HCT116 (cell line): ENCODE results near the gene RUNDC3A. TPM values are rescaled to one million over a fixed set of nuclear protein-coding genes. Genes with fewer than 3 reads are reported as not detected.

ENCODE experiments used
- ATAC-seq: fragments of 200-7000 bp; cut with Tn5 transposase; 2 replicates; pipeline ENCODE4 v1.9.1; 2020; ENCODE audit warnings: mild to moderate bottlenecking, moderate library complexity
- BruUV-seq: library from RNA; stranded (reverse); fragments of 400-500 nt; replicated peaks from 2 replicates; lab custom pipeline; 2021; lab: Mats Ljungman, UMichigan
- CTCF ChIA-PET: fragments of 300-600 bp; sonication (Branson Sonifier 250); formaldehyde crosslinking; loops from one replicate; lab custom pipeline; 2021; ENCODE audit warnings: antibody characterized with exemption; lab: Charles Lee
- POLR2A ChIA-PET: fragments of 300-600, 350-600 bp; sonication (Branson Sonifier 250); formaldehyde crosslinking; loops from one replicate; lab custom pipeline; 2021; ENCODE audit warnings: antibody characterized with exemption; lab: Charles Lee
- RAD21 ChIA-PET, 2 experiments: fragments of 300-600 bp; sonication (Branson Sonifier 250); formaldehyde crosslinking; loops; one replicate each; lab custom pipeline; 2023; ENCODE audit warnings: low total read pairs in 2 of 2; ENCODE audit not compliant: uncharacterized antibody in 2 of 2, unreplicated experiment in 2 of 2, low non-redundant PET in 1 of 2; lab: Charles Lee
- DNase-seq: peaks from one replicate; pipeline ENCODE4 v3.0.0-alpha.2; 2010; ENCODE audit warnings: low read depth, low spot score
- H2AFZ ChIP-seq: fragments of 200-600 bp; shearing (Covaris generic), sonication (generic); 2 replicates; pipeline ENCODE4 v1.6.1; 2017; ENCODE audit warnings: low read depth, mixed run types, mixed read lengths, antibody characterized with exemption, low read length; ENCODE audit not compliant: poor library complexity, severe bottlenecking
- H3K27ac ChIP-seq: 2 replicates; pipeline ENCODE4 v1.5.1; 2012; ENCODE audit warnings: low read depth, low read length
- H3K27me3 ChIP-seq: fragments of 200-600 bp; sonication (generic); 2 replicates; pipeline ENCODE4 v1.6.1; 2016; ENCODE audit warnings: mixed run types, low read length, mixed read lengths; ENCODE audit not compliant: insufficient read depth
- H3K36me3 ChIP-seq, 2 experiments: fragments of 200-500 bp in 1 of 2; fragments of 200-600 bp in 1 of 2; sonication (Bioruptor generic) in 1 of 2; sonication (generic) in 1 of 2; 2 replicates each; pipeline versions ENCODE4 v1.5.1 to v1.6.1; 2014 to 2016; ENCODE audit warnings: low read length in 2 of 2, inconsistent platforms in 1 of 2, mixed read lengths in 1 of 2, mixed run types in 1 of 2; ENCODE audit not compliant: insufficient read depth in 2 of 2, control insufficient read depth in 1 of 2
- H3K4me1 ChIP-seq, 2 experiments: fragments of 200-600 bp in 1 of 2; sonication (generic) in 1 of 2; 2 replicates each; pipeline versions ENCODE4 v1.5.1 to v1.6.1; 2012 to 2017; ENCODE audit warnings: low read length in 2 of 2, inconsistent platforms in 1 of 2, mild to moderate bottlenecking in 1 of 2, mixed read lengths in 1 of 2, mixed run types in 1 of 2, moderate library complexity in 1 of 2; ENCODE audit not compliant: insufficient read depth in 2 of 2, control insufficient read depth in 1 of 2
- H3K4me2 ChIP-seq: fragments of 200-600 bp; sonication (generic); 2 replicates; pipeline ENCODE4 v1.6.1; 2017; ENCODE audit warnings: mixed run types, low read length, mixed read lengths
- H3K4me3 ChIP-seq, 2 experiments: fragments of 200-600 bp in 1 of 2; sonication (generic) in 1 of 2; replicated peaks in 1 of 2; 2 replicates each; pipeline ENCODE4 v1.5.1; 2011 to 2016; ENCODE audit warnings: low read length in 2 of 2, control low read depth in 1 of 2, low read depth in 1 of 2, mild to moderate bottlenecking in 1 of 2, mixed read lengths in 1 of 2, mixed run types in 1 of 2
- H3K79me2 ChIP-seq: fragments of 200-600 bp; sonication (generic); 2 replicates; pipeline ENCODE4 v1.6.1; 2017; ENCODE audit warnings: mild to moderate bottlenecking, mixed run types, low read length, moderate library complexity, mixed read lengths; ENCODE audit not compliant: insufficient read depth
- H3K9ac ChIP-seq: fragments of 200-600 bp; sonication (generic); 2 replicates; pipeline ENCODE4 v1.6.1; 2016; ENCODE audit warnings: low read length, mixed read lengths
- H3K9me2 ChIP-seq: fragments of 200-600 bp; sonication (generic), shearing (Covaris generic); 2 replicates; pipeline ENCODE4 v1.6.1; 2017; ENCODE audit warnings: mixed run types, mild to moderate bottlenecking, moderate library complexity; ENCODE audit not compliant: insufficient read depth
- H3K9me3 ChIP-seq, 2 experiments: fragments of 200-500 bp in 1 of 2; fragments of 200-600 bp in 1 of 2; sonication (Bioruptor generic) in 1 of 2; sonication (generic) in 1 of 2; 2 replicates each; pipeline ENCODE4 v1.6.1; 2014 to 2017; ENCODE audit warnings: low read length in 2 of 2, mixed read lengths in 2 of 2, inconsistent platforms in 1 of 2, low read depth in 1 of 2, mild to moderate bottlenecking in 1 of 2, mixed run types in 1 of 2, moderate library complexity in 1 of 2; ENCODE audit not compliant: control insufficient read depth in 1 of 2, insufficient read depth in 1 of 2
- H4K20me1 ChIP-seq: fragments of 200-600 bp; sonication (generic), shearing (Covaris generic); 2 replicates; pipeline ENCODE4 v1.6.1; 2017; ENCODE audit warnings: mixed run types, mild to moderate bottlenecking, moderate library complexity; ENCODE audit not compliant: insufficient read depth
- CBX3 ChIP-seq: IDR thresholded peaks from 2 replicates; pipeline ENCODE4 v1.6.1; 2012; ENCODE audit warnings: low read depth
- CEBPB ChIP-seq: IDR thresholded peaks from 2 replicates; pipeline ENCODE4 v1.6.1; 2012; ENCODE audit warnings: low read depth
- CTCF ChIP-seq, 3 experiments: fragments of 200-600 bp in 1 of 3; sonication (generic) in 1 of 3; IDR thresholded peaks in 2 of 3; conservative IDR thresholded peaks in 1 of 3; 2 replicates each; pipeline ENCODE4 v1.5.1; 2012 to 2017; ENCODE audit warnings: low read depth in 2 of 3, low read length in 2 of 3, antibody characterized with exemption in 1 of 3, borderline replicate concordance in 1 of 3, control low read depth in 1 of 3, mild to moderate bottlenecking in 1 of 3, mixed read lengths in 1 of 3, mixed run types in 1 of 3, moderate library complexity in 1 of 3; ENCODE audit not compliant: insufficient read depth in 1 of 3
- EGR1 ChIP-seq: IDR thresholded peaks from 2 replicates; pipeline ENCODE4 v1.6.1; 2012; ENCODE audit warnings: low read depth
- EZH2 ChIP-seq: fragments of 200-600 bp; sonication (generic); IDR thresholded peaks from 2 replicates; pipeline ENCODE4 v1.6.1; 2017; ENCODE audit warnings: antibody characterized with exemption, mixed run types
- FOSL1 ChIP-seq: IDR thresholded peaks from 2 replicates; pipeline ENCODE4 v1.6.1; 2012; ENCODE audit warnings: low read depth
- JUND ChIP-seq: IDR thresholded peaks from 2 replicates; pipeline ENCODE4 v1.6.1; 2012
- MAX ChIP-seq: IDR thresholded peaks from 2 replicates; pipeline ENCODE4 v1.6.1; 2012
- RAD21 ChIP-seq: IDR thresholded peaks from 2 replicates; pipeline ENCODE4 v1.6.1; 2012; ENCODE audit warnings: low read depth, mild to moderate bottlenecking
- SP1 ChIP-seq: IDR thresholded peaks from 2 replicates; pipeline ENCODE4 v1.6.1; 2012; ENCODE audit warnings: low read depth
- SRF ChIP-seq: IDR thresholded peaks from 2 replicates; pipeline ENCODE4 v1.6.1; 2012; ENCODE audit warnings: low read depth
- TCF7L2 ChIP-seq: IDR thresholded peaks from 2 replicates; pipeline ENCODE4 v1.7.0; 2011; ENCODE audit warnings: borderline replicate concordance, inconsistent platforms; ENCODE audit not compliant: insufficient read depth, insufficient read length; ENCODE audit errors: extremely low read depth
- YY1 ChIP-seq: IDR thresholded peaks from 2 replicates; pipeline ENCODE4 v1.6.1; 2011; ENCODE audit warnings: low read length, low read depth, moderate library complexity, mild to moderate bottlenecking; ENCODE audit not compliant: insufficient replicate concordance; ENCODE audit errors: extremely low read depth
- ZBTB33 ChIP-seq: IDR thresholded peaks from 2 replicates; pipeline ENCODE4 v1.6.1; 2011; ENCODE audit warnings: mild to moderate bottlenecking, low read length, moderate library complexity; ENCODE audit not compliant: insufficient replicate concordance; ENCODE audit errors: extremely low read depth
- ZFX ChIP-seq: fragments of 450-650 bp; IDR thresholded peaks from 2 replicates; pipeline ENCODE4 v1.6.1; 2017
- ZNF274 ChIP-seq: fragments of 200-500 bp; sonication (Bioruptor generic); IDR thresholded peaks from 2 replicates; pipeline ENCODE4 v1.6.1; 2014; ENCODE audit warnings: mild to moderate bottlenecking, low read depth, low read length, inconsistent platforms
- intact Hi-C: fragments of 100-400 bp; cut with micrococcal nuclease; formaldehyde crosslinking; loops from 2 replicates; pipeline ENCODE4 v1.10.0; 2022
- total RNA-seq: library from RNA; stranded (reverse); gene quantifications from one replicate; pipeline ENCODE4 v1.2.1, GENCODE V29; 2021; ENCODE audit not compliant: unreplicated experiment
- TF ChIP-seq, protein P1 (sequence below): IDR thresholded peaks from 2 replicates; pipeline ENCODE4 v1.6.1; 2012; ENCODE audit warnings: low read depth

The RUNDC3A gene
- total RNA-seq, 1 experiment from 2014 or later: 0.61 TPM

DNA sequence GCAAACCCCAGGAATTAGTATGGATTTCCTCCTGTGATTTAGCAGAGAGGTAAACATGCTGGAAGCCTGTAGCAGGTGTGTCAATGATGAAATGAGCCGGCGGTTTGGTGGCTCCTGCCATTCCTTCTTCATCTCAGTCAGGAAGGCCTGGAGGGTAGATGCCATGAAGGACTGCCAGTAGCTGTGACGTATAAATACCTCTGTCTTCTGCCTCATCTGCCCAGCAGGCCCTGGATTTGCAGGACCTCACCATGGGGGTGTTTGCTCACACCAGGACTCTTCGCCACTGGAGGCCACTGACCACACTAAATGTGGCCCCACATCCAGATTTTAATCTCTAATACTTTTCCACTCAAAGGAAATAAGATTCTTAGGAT, 24.4 kb upstream of the RUNDC3A start:
- POLR2A ChIA-PET: no interaction called here
- BruUV-seq: no TSS peak
- no peak for DNase-seq

More for the DNA sequence above, 24.4 kb upstream of the RUNDC3A start:
- no peak overlapping the region for H3K9ac ChIP-seq
- H3K4me3 ChIP-seq: no peak overlapping the region
- no peaks in the 10 kb centered on the region for H3K36me3 ChIP-seq
- RAD21 ChIA-PET: no interaction called here
- H3K4me1 ChIP-seq: peaks cover 0 to 11% of the 10 kb centered on the region in 2 experiments; a peak in 2 of 4 replicates
- H2AFZ ChIP-seq: no peak overlapping the region
- no peak for ATAC-seq
- TF ChIP-seq RAD21: no peak
- no peak for TF ChIP-seq EGR1
- no peak for TF ChIP-seq CTCF (IDR thresholded peaks at IDR 0.05 in 2 of 3, conservative IDR thresholded peaks at IDR 0.05 in 1 of 3; ENCODE audit: borderline replicate concordance in 1 of 3, insufficient read depth in 1 of 3, low read depth in 2 of 3, low read length in 2 of 3)
- TF ChIP-seq ZFX: no peak
- TF ChIP-seq SRF: no peak
- TF ChIP-seq FOSL1: no peak
- no peak for TF ChIP-seq EZH2
- TF ChIP-seq ZNF274: no peak
- TF ChIP-seq ZBTB33: no peak
- TF ChIP-seq YY1: no peak
- no peak for TF ChIP-seq SP1
- TF ChIP-seq TCF7L2: no peak
- TF ChIP-seq JUND: no peak
- TF ChIP-seq CEBPB: no peak
- TF ChIP-seq MAX: no peak
- TF ChIP-seq CBX3: no peak
- TF ChIP-seq, protein P1, sequence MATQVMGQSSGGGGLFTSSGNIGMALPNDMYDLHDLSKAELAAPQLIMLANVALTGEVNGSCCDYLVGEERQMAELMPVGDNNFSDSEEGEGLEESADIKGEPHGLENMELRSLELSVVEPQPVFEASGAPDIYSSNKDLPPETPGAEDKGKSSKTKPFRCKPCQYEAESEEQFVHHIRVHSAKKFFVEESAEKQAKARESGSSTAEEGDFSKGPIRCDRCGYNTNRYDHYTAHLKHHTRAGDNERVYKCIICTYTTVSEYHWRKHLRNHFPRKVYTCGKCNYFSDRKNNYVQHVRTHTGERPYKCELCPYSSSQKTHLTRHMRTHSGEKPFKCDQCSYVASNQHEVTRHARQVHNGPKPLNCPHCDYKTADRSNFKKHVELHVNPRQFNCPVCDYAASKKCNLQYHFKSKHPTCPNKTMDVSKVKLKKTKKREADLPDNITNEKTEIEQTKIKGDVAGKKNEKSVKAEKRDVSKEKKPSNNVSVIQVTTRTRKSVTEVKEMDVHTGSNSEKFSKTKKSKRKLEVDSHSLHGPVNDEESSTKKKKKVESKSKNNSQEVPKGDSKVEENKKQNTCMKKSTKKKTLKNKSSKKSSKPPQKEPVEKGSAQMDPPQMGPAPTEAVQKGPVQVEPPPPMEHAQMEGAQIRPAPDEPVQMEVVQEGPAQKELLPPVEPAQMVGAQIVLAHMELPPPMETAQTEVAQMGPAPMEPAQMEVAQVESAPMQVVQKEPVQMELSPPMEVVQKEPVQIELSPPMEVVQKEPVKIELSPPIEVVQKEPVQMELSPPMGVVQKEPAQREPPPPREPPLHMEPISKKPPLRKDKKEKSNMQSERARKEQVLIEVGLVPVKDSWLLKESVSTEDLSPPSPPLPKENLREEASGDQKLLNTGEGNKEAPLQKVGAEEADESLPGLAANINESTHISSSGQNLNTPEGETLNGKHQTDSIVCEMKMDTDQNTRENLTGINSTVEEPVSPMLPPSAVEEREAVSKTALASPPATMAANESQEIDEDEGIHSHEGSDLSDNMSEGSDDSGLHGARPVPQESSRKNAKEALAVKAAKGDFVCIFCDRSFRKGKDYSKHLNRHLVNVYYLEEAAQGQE: no peak
- TF ChIP-seq, all 23 proteins: peak for 0
- H3K27me3 ChIP-seq: no peaks in the 10 kb centered on the region
- no peaks in the 10 kb centered on the region for H4K20me1 ChIP-seq
- CTCF ChIA-PET: no interaction called here
- intact Hi-C loops: no loop called here
- H3K27ac ChIP-seq: no peak overlapping the region
- H3K4me2 ChIP-seq: no peak overlapping the region
- H3K9me2 ChIP-seq: no peaks in the 10 kb centered on the region
- no peaks in the 10 kb centered on the region for H3K79me2 ChIP-seq
- no peaks in the 10 kb centered on the region for H3K9me3 ChIP-seq
